Measurements from ENCODE around the gene RIOX2. TPM values are rescaled to one million over a fixed set of nuclear protein-coding genes. Genes with fewer than 3 reads are reported as not detected.

RIOX2 gene
- total and polyA plus RNA-seq, 2 donors (not counting 1 experiment from before 2014, with no cell fraction given), result 18.5 to 23.6 TPM

GRCh38 chr3:97935842-97936241, 36.4 kb downstream of the RIOX2 start:
- H3K4me1 ChIP-seq (ENCODE audit: control insufficient read depth in 2 of 2, insufficient read depth in 2 of 2, low read length in 2 of 2), result no peaks in the 10 kb centered on the region
- no peak overlapping the region for H3K9ac ChIP-seq (ENCODE audit: low read length)
- H3K79me2 ChIP-seq (ENCODE audit: control insufficient read depth, insufficient read depth, low read length), result no peaks in the 10 kb centered on the region
- H3K4me1 Mint-ChIP-seq, result no peaks in the 10 kb centered on the region
- H3K9me3 ChIP-seq (ENCODE audit: control extremely low read depth in 1 of 3, control insufficient read depth in 2 of 3, insufficient read depth in 1 of 3, low read length in 2 of 3), result no peaks in the 10 kb centered on the region
- H3K4me3 ChIP-seq (ENCODE audit: control extremely low read depth in 1 of 5, extremely low read depth in 1 of 5, insufficient read depth in 1 of 5, low read depth in 2 of 5, low read length in 4 of 5), result no peak overlapping the region
- ChIA-PET POLR2A (no interaction called here), CTCF (no interaction called here)
- H2AFZ ChIP-seq (ENCODE audit: insufficient read depth, low read depth, low read length, poor library complexity, severe bottlenecking), result no peak overlapping the region
- H3K9me3 Mint-ChIP-seq (ENCODE audit: insufficient read depth), result no peaks in the 10 kb centered on the region
- H3K27ac ChIP-seq (ENCODE audit: low read length in 2 of 2), result no peak overlapping the region
- H4K20me1 ChIP-seq (ENCODE audit: control insufficient read depth, insufficient read depth, low read length, poor library complexity, severe bottlenecking), result no peaks in the 10 kb centered on the region
- no peaks in the 10 kb centered on the region for H3K27me3 ChIP-seq (replicated peaks in 1 of 4; ENCODE audit: control extremely low read depth in 1 of 4, control insufficient read depth in 3 of 4, insufficient read depth in 4 of 4, low read length in 3 of 4)
- no peak overlapping the region for H3K4me3 Mint-ChIP-seq
- H3K36me3 ChIP-seq (replicated peaks in 1 of 2; ENCODE audit: control extremely low read depth in 1 of 2, control insufficient read depth in 1 of 2, extremely low read depth in 1 of 2, insufficient read depth in 2 of 2, low read length in 1 of 2), result no peaks in the 10 kb centered on the region
- intact Hi-C loops (cut with micrococcal nuclease), result no loop called here
- no peak for DNase-seq
- H3K27ac Mint-ChIP-seq, result no peak overlapping the region
- ATAC-seq (ENCODE audit: low read depth), result no peak
- TF ChIP-seq EZH2 (IDR thresholded peaks at IDR 0.05; ENCODE audit: borderline replicate concordance, insufficient read depth, low read depth, low read length, poor library complexity, severe bottlenecking), result no peak
- no peak for TF ChIP-seq CTCF (IDR thresholded peaks at IDR 0.05)
- H3K27me3 Mint-ChIP-seq, result no peaks in the 10 kb centered on the region
- H3K4me2 ChIP-seq (replicated peaks; ENCODE audit: low read depth, low read length, poor library complexity, severe bottlenecking), result no peak overlapping the region
- no CpG with 5 or more reads among the region's 1 CpG for WGBS (ENCODE audit: insufficient coverage)

GRCh38 chr3:97934980-97935695, 37.1 kb downstream of the RIOX2 start:
- Histone ChIP-seq H3K4me2 (replicated peaks; ENCODE audit: low read depth, low read length, poor library complexity, severe bottlenecking) (no peak overlapping the region), H3K27ac (ENCODE audit: low read length in 2 of 2) (no peak overlapping the region), H3K36me3 (replicated peaks in 1 of 2; ENCODE audit: control extremely low read depth in 1 of 2, control insufficient read depth in 1 of 2, extremely low read depth in 1 of 2, insufficient read depth in 2 of 2, low read length in 1 of 2) (no peaks in the 10 kb centered on the region), H3K79me2 (ENCODE audit: control insufficient read depth, insufficient read depth, low read length) (no peaks in the 10 kb centered on the region), H3K4me1 (ENCODE audit: control insufficient read depth in 2 of 2, insufficient read depth in 2 of 2, low read length in 2 of 2) (no peaks in the 10 kb centered on the region), H3K9ac (ENCODE audit: low read length) (no peak overlapping the region), H3K4me3 (ENCODE audit: control extremely low read depth in 1 of 5, extremely low read depth in 1 of 5, insufficient read depth in 1 of 5, low read depth in 2 of 5, low read length in 4 of 5) (no peak overlapping the region), H4K20me1 (ENCODE audit: control insufficient read depth, insufficient read depth, low read length, poor library complexity, severe bottlenecking) (no peaks in the 10 kb centered on the region), H3K9me3 (ENCODE audit: control extremely low read depth in 1 of 3, control insufficient read depth in 2 of 3, insufficient read depth in 1 of 3, low read length in 2 of 3) (no peaks in the 10 kb centered on the region), H2AFZ (ENCODE audit: insufficient read depth, low read depth, low read length, poor library complexity, severe bottlenecking) (no peak overlapping the region), H3K27me3 (replicated peaks in 1 of 4; ENCODE audit: control extremely low read depth in 1 of 4, control insufficient read depth in 3 of 4, insufficient read depth in 4 of 4, low read length in 3 of 4) (no peaks in the 10 kb centered on the region)
- H3K9me3 Mint-ChIP-seq (ENCODE audit: insufficient read depth), result no peaks in the 10 kb centered on the region
- ChIA-PET CTCF (no interaction called here), POLR2A (no interaction called here)
- ATAC-seq (ENCODE audit: low read depth) (no peak), DNase-seq (no peak)
- H3K4me1 Mint-ChIP-seq, result no peaks in the 10 kb centered on the region
- H3K27ac Mint-ChIP-seq, result no peak overlapping the region
- no peak for TF ChIP-seq EZH2 (IDR thresholded peaks at IDR 0.05; ENCODE audit: borderline replicate concordance, insufficient read depth, low read depth, low read length, poor library complexity, severe bottlenecking)
- TF ChIP-seq CTCF (IDR thresholded peaks at IDR 0.05), result no peak
- WGBS (ENCODE audit: insufficient coverage), result 100% methylated on average over 1 of the region's 3 CpGs
- H3K27me3 Mint-ChIP-seq, result no peaks in the 10 kb centered on the region
- H3K4me3 Mint-ChIP-seq, result no peak overlapping the region
- intact Hi-C loops (cut with micrococcal nuclease), result no loop called here

Data from B cell (primary cell).